Liver (tissue), 9 donors: ENCODE results near the gene FLT1. TPM values are rescaled to one million over a fixed set of nuclear protein-coding genes. Genes with fewer than 3 reads are reported as not detected.

Source experiments
- DNase-seq: peaks from one replicate; pipeline ENCODE4 v3.0.0-alpha.2; 2017; ENCODE audit warnings: low spot score
- H3K27ac ChIP-seq, 2 donors: one replicate each; pipeline ENCODE4 v1.7.0; 2013; ENCODE audit warnings: inconsistent platforms in 2 of 2, low read length in 2 of 2, control low read depth in 1 of 2, low read depth in 1 of 2, mild to moderate bottlenecking in 1 of 2
- H3K27me3 ChIP-seq, 4 donors: one replicate each; pipeline versions ENCODE4 v1.6.1 to v1.7.0; 2013; ENCODE audit warnings: low read length in 3 of 4, inconsistent platforms in 1 of 4, mild to moderate bottlenecking in 1 of 4, moderate library complexity in 1 of 4; ENCODE audit not compliant: control insufficient read depth in 4 of 4, insufficient read depth in 4 of 4
- H3K36me3 ChIP-seq, 4 donors: one replicate each; pipeline versions ENCODE4 v1.6.1 to v1.7.0; 2013; ENCODE audit warnings: low read length in 3 of 4, mild to moderate bottlenecking in 3 of 4, low read depth in 1 of 4, moderate library complexity in 1 of 4; ENCODE audit not compliant: control insufficient read depth in 4 of 4, insufficient read depth in 3 of 4
- H3K4me1 ChIP-seq, 4 donors: one replicate each; pipeline versions ENCODE4 v1.6.1 to v1.7.0; 2013; ENCODE audit warnings: low read length in 3 of 4, mild to moderate bottlenecking in 3 of 4, moderate library complexity in 1 of 4; ENCODE audit not compliant: control insufficient read depth in 4 of 4, insufficient read depth in 4 of 4
- H3K4me3 ChIP-seq, 3 donors: one replicate each; pipeline versions ENCODE4 v1.6.1 to v1.7.0; 2013; ENCODE audit warnings: low read length in 3 of 3, control low read depth in 1 of 3, low read depth in 1 of 3, mild to moderate bottlenecking in 1 of 3
- H3K9ac ChIP-seq, 2 donors: one replicate each; pipeline ENCODE4 v1.7.0; 2013; ENCODE audit warnings: low read length in 2 of 2, mild to moderate bottlenecking in 2 of 2, moderate library complexity in 2 of 2, control low read depth in 1 of 2, low read depth in 1 of 2
- H3K9me3 ChIP-seq, 4 donors: one replicate each; pipeline versions ENCODE4 v1.6.1 to v1.7.0; 2013; ENCODE audit warnings: low read length in 3 of 4; ENCODE audit not compliant: control insufficient read depth in 4 of 4
- CTCF ChIP-seq: fragments of 150-350 bp; IDR thresholded peaks from 2 replicates; pipeline ENCODE4 v1.5.1; 2017; ENCODE audit warnings: improper control_type of control experiment, low read depth, low read length; ENCODE audit not compliant: missing input control
- FOXA1 ChIP-seq: IDR thresholded peaks from 2 replicates; pipeline ENCODE4 v1.6.1; 2016; ENCODE audit warnings: antibody characterized with exemption
- FOXA2 ChIP-seq: IDR thresholded peaks from 2 replicates; pipeline ENCODE4 v1.6.1; 2016; ENCODE audit warnings: antibody characterized with exemption
- GABPA ChIP-seq, 2 donors: IDR thresholded peaks in 1 of 2; conservative IDR thresholded peaks in 1 of 2; 2 replicates each; pipeline ENCODE4 v1.6.1; 2016; ENCODE audit warnings: antibody characterized with exemption in 2 of 2, mild to moderate bottlenecking in 1 of 2, moderate library complexity in 1 of 2
- HNF4A ChIP-seq, 2 donors: conservative IDR thresholded peaks; 2 replicates each; pipeline ENCODE4 v1.6.1; 2016; ENCODE audit warnings: antibody characterized with exemption in 2 of 2, mild to moderate bottlenecking in 2 of 2
- HNF4G ChIP-seq: IDR thresholded peaks from 2 replicates; pipeline ENCODE4 v1.6.1; 2016; ENCODE audit warnings: antibody characterized with exemption
- JUND ChIP-seq, 2 donors: IDR thresholded peaks; 2 replicates each; pipeline ENCODE4 v1.6.1; 2016; ENCODE audit warnings: antibody characterized with exemption in 2 of 2
- NR2F2 ChIP-seq: IDR thresholded peaks from 2 replicates; pipeline ENCODE4 v1.6.1; 2016; ENCODE audit warnings: antibody characterized with exemption
- RAD21 ChIP-seq, 2 donors: IDR thresholded peaks; 2 replicates each; pipeline ENCODE4 v1.6.1; 2016; ENCODE audit warnings: antibody characterized with exemption in 2 of 2, mild to moderate bottlenecking in 2 of 2
- REST ChIP-seq: IDR thresholded peaks from 2 replicates; pipeline ENCODE4 v1.6.1; 2016; ENCODE audit warnings: antibody characterized with exemption, mild to moderate bottlenecking
- RXRA ChIP-seq, 2 donors: IDR thresholded peaks; 2 replicates each; pipeline ENCODE4 v1.6.1; 2017 to 2018; ENCODE audit warnings: antibody characterized with exemption in 2 of 2, mild to moderate bottlenecking in 1 of 2
- SP1 ChIP-seq: IDR thresholded peaks from 2 replicates; pipeline ENCODE4 v1.6.1; 2018; ENCODE audit warnings: antibody characterized with exemption, mild to moderate bottlenecking
- TAF1 ChIP-seq: conservative IDR thresholded peaks from 2 replicates; pipeline ENCODE4 v1.6.1; 2016; ENCODE audit warnings: antibody characterized with exemption, mild to moderate bottlenecking
- YY1 ChIP-seq: IDR thresholded peaks from 2 replicates; pipeline ENCODE4 v1.6.1; 2016; ENCODE audit warnings: antibody characterized with exemption, mild to moderate bottlenecking
- ZBTB33 ChIP-seq: IDR thresholded peaks from 2 replicates; pipeline ENCODE4 v1.6.1; 2016; ENCODE audit warnings: antibody characterized with exemption
- WGBS: extraction: QIAGEN DNeasy Blood & Tissue Kit; methylation state at CpG from one replicate; pipeline ENCODE4 v1.1.7; 2013; 5-methylcytosine and 5-hydroxymethylcytosine counted together
- polyA plus RNA-seq, 2 donors: library from polyadenylated mRNA; stranded (reverse) in 1 of 2; unstranded in 1 of 2; fragments of 200-250 nt in 1 of 2; fragments of >200 nt in 1 of 2; fragmentation: Nextera tagmentation in 1 of 2; extraction: Ambion mirVana in 1 of 2; gene quantifications; one replicate each; pipeline versions ENCODE4 v1.2.1 to v1.2.3, GENCODE V29; 2013 to 2015
- total RNA-seq, 2 donors: library from RNA; depleted of rRNA; stranded (reverse); fragments of >200 nt; gene quantifications; one replicate each; pipeline ENCODE4 v1.2.3, GENCODE V29; 2014
- TF ChIP-seq, protein P1 (sequence below): IDR thresholded peaks from 2 replicates; pipeline ENCODE4 v1.6.1; 2016; ENCODE audit warnings: antibody characterized with exemption
- TF ChIP-seq, protein P2 (sequence below): IDR thresholded peaks from 2 replicates; pipeline ENCODE4 v1.6.1; 2016; ENCODE audit warnings: antibody characterized with exemption
- donor health status: healthy.
- donor health status: healthy.
- donor health status: healthy.
- donor health status: healthy.
- donor health status: healthy.

FLT1 gene
- total and polyA plus RNA-seq, 4 donors: 4.1 to 19.7 (median 9.3) TPM

GRCh38 chr13:28438598-28439334, 56.2 kb downstream of the FLT1 start:
- no peak overlapping the region for H3K4me3 ChIP-seq
- no peaks in the 10 kb centered on the region for H3K36me3 ChIP-seq
- H3K9me3 ChIP-seq: no peaks in the 10 kb centered on the region
- H3K9ac ChIP-seq: no peak overlapping the region
- H3K27ac ChIP-seq: no peak overlapping the region
- TF ChIP-seq TAF1 (no peak), SP1 (no peak), RXRA (IDR thresholded peaks at IDR 0.05) (no peak), FOXA2 (no peak), REST (no peak), NR2F2 (no peak), CTCF (no peak)
- no peak for DNase-seq
- 64% methylated on average over 12 of the region's 12 CpGs for WGBS
- H3K27me3 ChIP-seq: peaks cover 0 to 13% (median under 1%) of the 10 kb centered on the region in 4 donors
- H3K4me1 ChIP-seq: peaks cover 0 to 3% (median 0%) of the 10 kb centered on the region in 4 donors

- no peak overlapping the region for H3K9ac ChIP-seq
- 85% methylated on average over 8 of the region's 8 CpGs for WGBS
- peaks cover 0 to 2% (median 0%) of the 10 kb centered on the region in 4 donors for H3K4me1 ChIP-seq
- no peak overlapping the region for H3K27ac ChIP-seq
- no peak overlapping the region for H3K4me3 ChIP-seq
- no peaks in the 10 kb centered on the region for H3K9me3 ChIP-seq
- DNase-seq: no peak
- H3K36me3 ChIP-seq: no peaks in the 10 kb centered on the region
- H3K27me3 ChIP-seq: peaks cover 0 to 13% (median 2%) of the 10 kb centered on the region in 4 donors
- no peak for TF ChIP-seq RXRA (IDR thresholded peaks at IDR 0.05)
- TF ChIP-seq HNF4A (conservative IDR thresholded peaks at IDR 0.05): no peak
- no peak for TF ChIP-seq FOXA1
- no peak for TF ChIP-seq NR2F2
- TF ChIP-seq RAD21 (IDR thresholded peaks at IDR 0.05): no peak
- TF ChIP-seq YY1: no peak
- no peak for TF ChIP-seq JUND (IDR thresholded peaks at IDR 0.05)
- TF ChIP-seq, protein P1, sequence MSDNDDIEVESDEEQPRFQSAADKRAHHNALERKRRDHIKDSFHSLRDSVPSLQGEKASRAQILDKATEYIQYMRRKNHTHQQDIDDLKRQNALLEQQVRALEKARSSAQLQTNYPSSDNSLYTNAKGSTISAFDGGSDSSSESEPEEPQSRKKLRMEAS: no peak
- no peak for TF ChIP-seq CTCF
- TF ChIP-seq ZBTB33: no peak
- no peak for TF ChIP-seq TAF1
- TF ChIP-seq SP1: no peak
- TF ChIP-seq, protein P2, sequence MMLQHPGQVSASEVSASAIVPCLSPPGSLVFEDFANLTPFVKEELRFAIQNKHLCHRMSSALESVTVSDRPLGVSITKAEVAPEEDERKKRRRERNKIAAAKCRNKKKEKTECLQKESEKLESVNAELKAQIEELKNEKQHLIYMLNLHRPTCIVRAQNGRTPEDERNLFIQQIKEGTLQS: no peak
- no peak for TF ChIP-seq HNF4G
- TF ChIP-seq FOXA2: no peak
- TF ChIP-seq GABPA (IDR thresholded peaks at IDR 0.05 in 1 of 2, conservative IDR thresholded peaks at IDR 0.05 in 1 of 2): no peak
- TF ChIP-seq REST: no peak
These were observed 56.9 kb downstream of the FLT1 start for GRCh38 chr13:28438067-28438466.
